HCT116 (cell line): ENCODE measurements around the gene HMGB3.

Source experiments
- ATF3 ChIP-seq: IDR thresholded peaks from 2 replicates; pipeline ENCODE4 v1.6.1; 2012
- CBX3 ChIP-seq: IDR thresholded peaks from 2 replicates; pipeline ENCODE4 v1.6.1; 2012; ENCODE audit warnings: low read depth
- CTCF ChIP-seq, 3 experiments: fragments of 200-600 bp in 1 of 3; sonication (generic) in 1 of 3; IDR thresholded peaks in 2 of 3; conservative IDR thresholded peaks in 1 of 3; 2 replicates each; pipeline ENCODE4 v1.5.1; 2012 to 2017; ENCODE audit warnings: low read depth in 2 of 3, low read length in 2 of 3, antibody characterized with exemption in 1 of 3, borderline replicate concordance in 1 of 3, control low read depth in 1 of 3, mild to moderate bottlenecking in 1 of 3, mixed read lengths in 1 of 3, mixed run types in 1 of 3, moderate library complexity in 1 of 3; ENCODE audit not compliant: insufficient read depth in 1 of 3
- EZH2 ChIP-seq: fragments of 200-600 bp; sonication (generic); IDR thresholded peaks from 2 replicates; pipeline ENCODE4 v1.6.1; 2017; ENCODE audit warnings: antibody characterized with exemption, mixed run types
- EZH2phosphoT487 ChIP-seq: fragments of 200-600 bp; IDR thresholded peaks from 2 replicates; pipeline ENCODE4 v1.6.1; 2018; ENCODE audit warnings: antibody characterized with exemption, borderline replicate concordance
- POLR2A ChIP-seq: IDR thresholded peaks from 2 replicates; pipeline ENCODE4 v1.7.0; 2011; ENCODE audit warnings: borderline replicate concordance; ENCODE audit not compliant: insufficient read depth, insufficient read length; ENCODE audit errors: extremely low read depth
- POLR2AphosphoS5 ChIP-seq: IDR thresholded peaks from 2 replicates; pipeline ENCODE4 v1.6.1; 2011; ENCODE audit warnings: mild to moderate bottlenecking, low read depth, low read length, moderate library complexity
- RAD21 ChIP-seq: IDR thresholded peaks from 2 replicates; pipeline ENCODE4 v1.6.1; 2012; ENCODE audit warnings: low read depth, mild to moderate bottlenecking
- REST ChIP-seq: IDR thresholded peaks from 2 replicates; pipeline ENCODE4 v1.6.1; 2012; ENCODE audit warnings: low read depth
- YY1 ChIP-seq: IDR thresholded peaks from 2 replicates; pipeline ENCODE4 v1.6.1; 2011; ENCODE audit warnings: low read length, low read depth, moderate library complexity, mild to moderate bottlenecking; ENCODE audit not compliant: insufficient replicate concordance; ENCODE audit errors: extremely low read depth
- ZBTB33 ChIP-seq: IDR thresholded peaks from 2 replicates; pipeline ENCODE4 v1.6.1; 2011; ENCODE audit warnings: mild to moderate bottlenecking, low read length, moderate library complexity; ENCODE audit not compliant: insufficient replicate concordance; ENCODE audit errors: extremely low read depth
- ZFX ChIP-seq: fragments of 450-650 bp; IDR thresholded peaks from 2 replicates; pipeline ENCODE4 v1.6.1; 2017
- ZNF274 ChIP-seq: fragments of 200-500 bp; sonication (Bioruptor generic); IDR thresholded peaks from 2 replicates; pipeline ENCODE4 v1.6.1; 2014; ENCODE audit warnings: mild to moderate bottlenecking, low read depth, low read length, inconsistent platforms

GRCh38 chrX:150984169-150984824 is 1.2 kb downstream of the HMGB3 start:
- TF ChIP-seq POLR2A: no peak
- TF ChIP-seq YY1: no peak
- TF ChIP-seq RAD21: no peak
- TF ChIP-seq CTCF (IDR thresholded peaks at IDR 0.05 in 2 of 3, conservative IDR thresholded peaks at IDR 0.05 in 1 of 3; ENCODE audit: borderline replicate concordance in 1 of 3, insufficient read depth in 1 of 3, low read depth in 2 of 3, low read length in 2 of 3): no peak
- TF ChIP-seq POLR2AphosphoS5: no peak
- TF ChIP-seq EZH2: no peak
- no peak for TF ChIP-seq ZFX
- no peak for TF ChIP-seq ZBTB33
- no peak for TF ChIP-seq EZH2phosphoT487
- no peak for TF ChIP-seq ATF3
- no peak for TF ChIP-seq CBX3
- no peak for TF ChIP-seq ZNF274
- TF ChIP-seq REST: no peak
